ENCODE data around the gene PRDM15.

DNA sequence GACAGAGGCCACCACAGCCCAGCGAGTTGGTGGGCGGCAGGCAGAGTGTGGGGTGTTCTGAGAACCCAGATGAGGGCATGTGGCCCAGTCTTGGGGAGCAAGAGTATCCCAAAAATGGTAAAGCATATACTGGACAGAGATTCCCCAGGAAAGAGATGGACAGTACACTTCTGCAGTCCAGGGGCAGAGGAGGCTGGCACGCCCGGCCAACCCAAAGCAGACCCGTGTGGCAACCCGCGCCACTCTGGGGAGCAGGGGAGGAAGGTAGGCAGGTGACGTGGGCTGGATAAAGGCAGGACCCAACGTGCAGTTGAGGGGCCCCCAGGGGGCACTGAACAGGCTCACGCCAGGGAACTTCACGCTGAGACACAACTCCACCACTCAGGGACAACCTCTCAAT, 65.9 kb downstream of the PRDM15 start:
- TF ChIP-seq, protein P1, sequence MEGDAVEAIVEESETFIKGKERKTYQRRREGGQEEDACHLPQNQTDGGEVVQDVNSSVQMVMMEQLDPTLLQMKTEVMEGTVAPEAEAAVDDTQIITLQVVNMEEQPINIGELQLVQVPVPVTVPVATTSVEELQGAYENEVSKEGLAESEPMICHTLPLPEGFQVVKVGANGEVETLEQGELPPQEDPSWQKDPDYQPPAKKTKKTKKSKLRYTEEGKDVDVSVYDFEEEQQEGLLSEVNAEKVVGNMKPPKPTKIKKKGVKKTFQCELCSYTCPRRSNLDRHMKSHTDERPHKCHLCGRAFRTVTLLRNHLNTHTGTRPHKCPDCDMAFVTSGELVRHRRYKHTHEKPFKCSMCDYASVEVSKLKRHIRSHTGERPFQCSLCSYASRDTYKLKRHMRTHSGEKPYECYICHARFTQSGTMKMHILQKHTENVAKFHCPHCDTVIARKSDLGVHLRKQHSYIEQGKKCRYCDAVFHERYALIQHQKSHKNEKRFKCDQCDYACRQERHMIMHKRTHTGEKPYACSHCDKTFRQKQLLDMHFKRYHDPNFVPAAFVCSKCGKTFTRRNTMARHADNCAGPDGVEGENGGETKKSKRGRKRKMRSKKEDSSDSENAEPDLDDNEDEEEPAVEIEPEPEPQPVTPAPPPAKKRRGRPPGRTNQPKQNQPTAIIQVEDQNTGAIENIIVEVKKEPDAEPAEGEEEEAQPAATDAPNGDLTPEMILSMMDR (conservative IDR thresholded peaks at IDR 0.05; ENCODE audit: low read depth, low read length) = no peak
- no peak for TF ChIP-seq EZH2 (IDR thresholded peaks at IDR 0.05; ENCODE audit: borderline replicate concordance, low read depth, low read length, poor library complexity, severe bottlenecking)

Data from A673 (cell line).